Kidney epithelial cell (primary cell): ENCODE measurements around the gene PCED1A. TPM values are rescaled to one million over a fixed set of nuclear protein-coding genes. Genes with fewer than 3 reads are reported as not detected.

ENCODE experiments used
- DNase-seq: peaks from one replicate; pipeline ENCODE4 v3.0.0-alpha.2; 2010; ENCODE audit warnings: low read depth
- H3K27me3 ChIP-seq: 2 replicates; pipeline ENCODE4 v1.6.0; 2011; ENCODE audit warnings: low read length; ENCODE audit not compliant: control insufficient read depth, insufficient read depth
- H3K36me3 ChIP-seq: 2 replicates; pipeline ENCODE4 v1.5.1; 2011; ENCODE audit warnings: low read length; ENCODE audit not compliant: control insufficient read depth, insufficient read depth
- H3K4me3 ChIP-seq: 2 replicates; pipeline ENCODE4 v1.5.1; 2011; ENCODE audit warnings: low read depth, mild to moderate bottlenecking, control low read depth, low read length
- CTCF ChIP-seq: IDR thresholded peaks from 2 replicates; pipeline ENCODE4 v1.5.1; 2011; ENCODE audit warnings: mild to moderate bottlenecking, moderate library complexity, low read length, control low read depth, inconsistent platforms; ENCODE audit not compliant: insufficient read depth, poor library complexity, severe bottlenecking
- total RNA-seq: library from RNA; depleted of rRNA; stranded (reverse); fragments of >200 nt; gene quantifications from 2 replicates; pipeline ENCODE4 v1.2.3, GENCODE V29; 2015

Gene PCED1A
- 30.4 and 35.5 TPM in 2 replicates for total RNA-seq

- Histone ChIP-seq H3K36me3 (no peaks in the 10 kb centered on the region), H3K27me3 (no peaks in the 10 kb centered on the region), H3K4me3 (peak within 1 kb of the TSS; percentile 62)
- no peak for TF ChIP-seq CTCF
- peak; percentile 39 for DNase-seq
These were observed at the start of gene PCED1A, which contains the start of gene VPS16 for GRCh38 chr20:2840138-2840966. TSS of gene PCED1A (minus strand) at chr20:2840655. CDS start at chr20:2839912, 743 bp downstream. TSS of gene VPS16 (plus strand) at chr20:2840745. CDS start at chr20:2840775, 30 bp downstream.

- H3K4me3 ChIP-seq, result no peak overlapping the region
- no peaks in the 10 kb centered on the region for H3K27me3 ChIP-seq
- no peak for DNase-seq
- no peaks in the 10 kb centered on the region for H3K36me3 ChIP-seq
- TF ChIP-seq CTCF, result no peak
These were observed 49.3 kb upstream of the PCED1A start for GRCh38 chr20:2889797-2890196.

- no peak for TF ChIP-seq CTCF
- Histone ChIP-seq H3K4me3 (no peak overlapping the region), H3K36me3 (no peaks in the 10 kb centered on the region), H3K27me3 (no peaks in the 10 kb centered on the region)
- no peak for DNase-seq
These were observed 48.8 kb upstream of the PCED1A start for GRCh38 chr20:2889209-2889608.

- Histone ChIP-seq H3K4me3 (no peak overlapping the region), H3K27me3 (no peaks in the 10 kb centered on the region), H3K36me3 (no peaks in the 10 kb centered on the region)
- DNase-seq, result no peak
- no peak for TF ChIP-seq CTCF
These were observed 47.9 kb upstream of the PCED1A start for GRCh38 chr20:2888224-2888955.

- Histone ChIP-seq H3K4me3 (no peak overlapping the region), H3K27me3 (no peaks in the 10 kb centered on the region), H3K36me3 (no peaks in the 10 kb centered on the region)
- no peak for DNase-seq
- TF ChIP-seq CTCF, result no peak
These were observed 47.3 kb upstream of the PCED1A start for GRCh38 chr20:2887715-2888114.
